KMS-11 (cell line): ENCODE measurements around the gene IP6K1.

Experiments
- H2AFZ ChIP-seq: fragments of 200-600 bp; sonication (generic); 2 replicates; pipeline ENCODE4 v1.6.1; 2016; ENCODE audit warnings: antibody characterized with exemption, mixed run types, low read depth
- H3K27ac ChIP-seq: fragments of 200-600 bp; sonication (generic); 2 replicates; pipeline ENCODE4 v1.6.1; 2016; ENCODE audit warnings: mild to moderate bottlenecking, mixed run types
- H3K27me3 ChIP-seq: fragments of 200-600 bp; sonication (generic); 2 replicates; pipeline ENCODE4 v1.6.1; 2017; ENCODE audit warnings: mild to moderate bottlenecking, low read depth, mixed run types, moderate library complexity; ENCODE audit not compliant: insufficient read depth
- H3K36me3 ChIP-seq: fragments of 200-600 bp; sonication (generic); 2 replicates; pipeline ENCODE4 v1.6.1; 2017; ENCODE audit warnings: mild to moderate bottlenecking, mixed run types; ENCODE audit not compliant: insufficient read depth
- H3K4me1 ChIP-seq: fragments of 200-600 bp; sonication (generic); 2 replicates; pipeline ENCODE4 v1.6.1; 2016; ENCODE audit warnings: mild to moderate bottlenecking, low read depth, mixed run types; ENCODE audit not compliant: poor library complexity, severe bottlenecking
- H3K4me2 ChIP-seq: fragments of 200-600 bp; sonication (generic); 2 replicates; pipeline ENCODE4 v1.7.0; 2016; ENCODE audit warnings: mild to moderate bottlenecking, mixed run types
- H3K4me3 ChIP-seq: fragments of 200-600 bp; sonication (generic); IDR thresholded peaks from 2 replicates; pipeline ENCODE4 v1.6.1; 2017; ENCODE audit warnings: low read depth, low read length, mixed read lengths; ENCODE audit not compliant: insufficient read depth
- H3K79me2 ChIP-seq: fragments of 200-600 bp; sonication (generic); 2 replicates; pipeline ENCODE4 v1.6.1; 2016; ENCODE audit warnings: low read depth, mixed run types; ENCODE audit not compliant: insufficient read depth
- H3K9ac ChIP-seq: fragments of 200-600 bp; sonication (generic); 2 replicates; pipeline ENCODE4 v1.6.1; 2016; ENCODE audit warnings: mild to moderate bottlenecking, mixed run types
- H4K20me1 ChIP-seq: fragments of 200-600 bp; sonication (generic); 2 replicates; pipeline ENCODE4 v1.6.1; 2016; ENCODE audit warnings: mild to moderate bottlenecking, mixed run types; ENCODE audit not compliant: insufficient read depth
- CTCF ChIP-seq: fragments of 200-600 bp; sonication (generic); conservative IDR thresholded peaks from 2 replicates; pipeline ENCODE4 v1.6.1; 2017; ENCODE audit warnings: low read depth, mild to moderate bottlenecking, antibody characterized with exemption, low read length, moderate library complexity, mixed read lengths

IP6K1 gene

DNA sequence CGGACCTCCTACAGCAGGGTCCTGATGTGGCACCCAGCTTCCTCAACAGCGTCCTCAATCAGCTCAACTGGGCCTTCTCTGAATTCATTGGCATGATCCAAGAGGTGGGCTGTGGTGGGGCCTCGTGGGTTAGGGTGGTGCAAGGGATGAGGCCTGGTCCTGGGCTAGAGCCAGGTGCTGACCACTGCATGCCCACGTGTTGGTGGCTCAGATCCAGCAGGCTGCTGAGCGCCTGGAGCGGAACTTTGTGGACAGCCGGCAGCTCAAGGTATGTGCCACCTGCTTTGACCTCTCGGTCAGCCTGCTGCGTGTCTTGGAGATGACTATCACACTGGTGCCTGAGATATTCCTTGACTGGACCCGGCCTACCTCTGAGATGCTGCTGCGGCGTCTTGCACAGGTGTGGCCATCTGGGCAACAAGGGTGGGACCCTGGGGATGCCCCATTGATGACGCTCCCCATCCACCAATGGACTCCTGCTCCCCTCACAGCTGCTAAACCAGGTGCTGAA lies 70.7 kb downstream of the IP6K1 start:
- Histone ChIP-seq H3K36me3 (no peaks in the 10 kb centered on the region), H3K79me2 (no peaks in the 10 kb centered on the region), H3K9ac (no peak overlapping the region), H3K4me3 (no peak overlapping the region), H3K27me3 (no peaks in the 10 kb centered on the region), H3K4me2 (no peak overlapping the region), H3K4me1 (no peaks in the 10 kb centered on the region), H4K20me1 (no peaks in the 10 kb centered on the region), H3K27ac (no peak overlapping the region), H2AFZ (no peak overlapping the region)
- no peak for TF ChIP-seq CTCF

DNA sequence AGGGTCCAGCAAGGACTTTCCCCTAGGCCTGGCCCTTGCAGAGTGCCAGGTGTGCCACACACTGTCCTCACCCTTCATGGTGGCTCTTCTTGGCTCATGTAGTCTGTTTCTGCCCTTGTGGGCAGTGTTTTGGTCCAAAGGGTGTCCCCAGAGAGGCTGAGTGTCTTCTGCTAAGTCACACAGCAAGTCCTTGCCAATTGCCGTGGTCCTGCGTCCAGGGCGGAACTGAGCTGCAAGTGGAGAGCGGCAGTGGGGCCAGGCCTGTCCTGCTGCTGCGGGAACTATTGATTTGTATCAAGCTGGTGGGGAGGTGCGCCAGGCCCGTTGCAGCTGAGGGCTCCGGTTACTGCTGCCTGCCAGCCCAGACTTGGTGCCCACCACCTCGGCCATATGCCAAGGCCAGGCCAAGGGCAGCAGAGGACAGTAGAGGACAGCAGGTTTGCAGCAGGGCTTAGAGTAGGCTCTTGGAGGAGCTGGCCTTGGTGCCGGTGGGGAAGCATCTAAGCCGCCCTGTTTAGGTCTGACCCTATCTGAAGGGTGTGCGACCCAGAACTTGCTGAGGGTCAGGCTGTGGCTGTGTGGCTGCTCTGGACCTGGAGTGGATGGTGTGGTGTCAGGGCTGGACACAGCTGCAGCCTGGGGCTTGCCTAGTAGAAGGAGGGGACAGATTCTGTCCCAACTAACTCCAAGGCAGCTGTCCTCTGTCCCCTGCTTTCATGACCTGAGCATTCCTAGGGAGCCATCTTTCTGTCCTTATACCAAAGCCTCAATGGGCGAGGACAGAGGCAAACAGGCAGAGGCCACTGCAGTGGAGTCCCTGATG lies 71.4 kb downstream of the IP6K1 start:
- Histone ChIP-seq H3K4me3 (no peak overlapping the region), H3K79me2 (no peaks in the 10 kb centered on the region), H3K9ac (no peak overlapping the region), H3K36me3 (no peaks in the 10 kb centered on the region), H2AFZ (no peak overlapping the region), H3K27me3 (no peaks in the 10 kb centered on the region), H3K27ac (no peak overlapping the region), H4K20me1 (no peaks in the 10 kb centered on the region), H3K4me2 (no peak overlapping the region), H3K4me1 (no peaks in the 10 kb centered on the region)
- TF ChIP-seq CTCF = no peak

DNA sequence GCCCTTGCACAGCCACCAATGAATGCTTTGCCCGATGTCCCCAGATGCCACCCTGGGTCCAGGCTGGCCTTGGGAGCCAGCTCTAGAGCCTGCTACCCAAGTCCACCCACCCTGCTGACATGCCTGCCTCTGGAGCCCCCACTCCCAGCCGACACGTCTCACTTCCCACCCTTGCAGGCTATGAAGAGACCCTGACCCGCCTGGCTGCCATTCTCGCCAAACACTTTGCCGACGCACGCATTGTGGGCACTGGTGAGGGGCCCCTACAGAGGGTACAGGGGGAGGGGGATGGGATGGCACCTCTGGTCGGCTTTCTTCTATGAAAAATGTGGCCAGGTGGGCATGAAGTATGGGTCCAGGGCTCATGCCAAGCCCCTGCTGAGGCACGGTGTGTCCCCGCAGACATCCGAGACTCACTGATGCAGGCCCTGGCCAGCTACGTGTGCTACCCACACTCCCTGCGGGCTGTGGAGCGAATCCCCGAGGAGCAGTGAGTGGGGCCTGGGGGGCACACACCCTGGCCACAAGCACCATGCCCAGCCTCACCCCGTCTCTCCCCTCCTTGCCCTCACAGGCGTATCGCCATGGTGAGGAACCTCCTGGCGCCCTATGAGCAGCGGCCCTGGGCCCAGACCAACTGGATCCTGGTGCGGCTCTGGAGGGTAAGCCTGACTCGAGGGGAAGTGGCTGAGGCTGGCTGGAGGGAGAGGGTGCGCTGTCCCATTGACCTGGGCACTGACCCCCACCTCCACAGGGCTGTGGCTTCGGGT lies 72.8 kb downstream of the IP6K1 start:
- Histone ChIP-seq H3K4me1 (no peaks in the 10 kb centered on the region), H3K4me2 (no peak overlapping the region)

More for the DNA sequence above, 72.8 kb downstream of the IP6K1 start:
- no peak overlapping the region for H3K27ac ChIP-seq
- TF ChIP-seq CTCF = no peak
- no peak overlapping the region for H2AFZ ChIP-seq
- no peak overlapping the region for H3K4me3 ChIP-seq
- H3K36me3 ChIP-seq = no peaks in the 10 kb centered on the region
- no peaks in the 10 kb centered on the region for H3K79me2 ChIP-seq
- no peak overlapping the region for H3K9ac ChIP-seq
- no peaks in the 10 kb centered on the region for H3K27me3 ChIP-seq
- no peaks in the 10 kb centered on the region for H4K20me1 ChIP-seq
